GM12878 (cell line): ENCODE data around the gene FOSL1. TPM values are rescaled to one million over a fixed set of nuclear protein-coding genes. Genes with fewer than 3 reads are reported as not detected.
A peak's percentile ranks its signal among the peaks of the same experiment; 100 is the strongest.

Experiments
- BCLAF1 ChIP-seq: fragments of 450-650 bp; IDR thresholded peaks from 2 replicates; pipeline ENCODE4 v1.6.1; 2017; ENCODE audit warnings: antibody characterized with exemption, mild to moderate bottlenecking, moderate library complexity
- EED ChIP-seq: sonication (generic); IDR thresholded peaks from 2 replicates; pipeline ENCODE4 v1.6.1; 2016; ENCODE audit warnings: antibody characterized with exemption, low read depth
- GABPA ChIP-seq: IDR thresholded peaks from 2 replicates; pipeline ENCODE4 v1.6.1; 2014; ENCODE audit warnings: antibody characterized with exemption, low read depth, mild to moderate bottlenecking, inconsistent platforms
- SKIL ChIP-seq: fragments of 450-650 bp; IDR thresholded peaks from 2 replicates; pipeline ENCODE4 v1.6.1; 2017; ENCODE audit warnings: mild to moderate bottlenecking, low read depth, inconsistent platforms; ENCODE audit not compliant: poor library complexity, severe bottlenecking
- ZZZ3 ChIP-seq: IDR thresholded peaks from 2 replicates; pipeline ENCODE4 v1.6.1; 2011; ENCODE audit warnings: low read depth; ENCODE audit not compliant: control insufficient read depth, insufficient read length
- polyA plus RNA-seq, 11 experiments: library from polyadenylated mRNA; depleted of rRNA in 4 of 11; unstranded in 6 of 11; stranded (reverse) in 5 of 11; fragments of >200 nt; fragmentation: Nextera tagmentation in 4 of 11; fragmentation: Illumina TruSeq in 1 of 11; extraction: Ambion mirVana in 4 of 11; extraction: Trizol in 1 of 11; gene quantifications; 1 replicate in 1 of 11; 2 replicates in 10 of 11; pipeline versions ENCODE4 v1.2.1 to v1.2.3, GENCODE V29; 2011 to 2016; ENCODE audit warnings: inconsistent platforms in 2 of 11, missing spikeins in 2 of 11, low read depth in 1 of 11
- total RNA-seq, 4 experiments: library from RNA; depleted of rRNA in 3 of 4; stranded (reverse); fragments of >200 nt in 3 of 4; fragmentation: Illumina TruSeq in 1 of 4; extraction: Trizol in 1 of 4; gene quantifications; 2 replicates each; pipeline versions ENCODE4 v1.2.1 to v1.2.3, GENCODE V29; 2013 to 2021

FOSL1 gene
- total and polyA plus RNA-seq, 10 of the 15 experiments (the other 5 are each of a cell fraction or from before 2014, with no cell fraction given): 0.82 to 5.4 (median 2.1) TPM

GRCh38 chr11:65859812-65860277, 40.3 kb downstream of the FOSL1 start (continued):
- 0 out of 2 replicates have a peak, but pooled peaks have one; percentile 3 for TF ChIP-seq BCLAF1
- peak; percentile 31 for TF ChIP-seq SKIL
- no peak for TF ChIP-seq ZZZ3
- TF ChIP-seq GABPA: no peak
- peak; percentile 2; the same call in 1 of the 2 replicates for TF ChIP-seq EED
